Neural crest cell (in vitro differentiated cells): ENCODE results near the gene SMAD3. TPM values are rescaled to one million over a fixed set of nuclear protein-coding genes. Genes with fewer than 3 reads are reported as not detected.
"Not testable (repeated sequence)": the region's sequence is repeated elsewhere in the genome, so short reads cannot be mapped to it uniquely, and the experiment has no call there.

ENCODE experiments used
- DNase-seq: peaks from one replicate; pipeline ENCODE4 v3.0.0; 2021; ENCODE audit warnings: low read depth, mixed read lengths, low spot score
- H3K27ac Mint-ChIP-seq: one replicate; pipeline ENCODE4 v1.8.0; 2021; ENCODE audit warnings: mild to moderate bottlenecking, mixed read lengths; ENCODE audit not compliant: unreplicated experiment
- H3K27me3 Mint-ChIP-seq: 2 replicates; pipeline ENCODE4 v1.8.0; 2021; ENCODE audit warnings: low read depth, mild to moderate bottlenecking, mixed read lengths
- H3K36me3 Mint-ChIP-seq: 2 replicates; pipeline ENCODE4 v1.8.0; 2021; ENCODE audit warnings: low read depth, mild to moderate bottlenecking, mixed read lengths
- H3K4me1 Mint-ChIP-seq: 2 replicates; pipeline ENCODE4 v1.8.0; 2021; ENCODE audit warnings: mixed read lengths
- H3K4me3 Mint-ChIP-seq: one replicate; pipeline ENCODE4 v1.8.0; 2021; ENCODE audit warnings: mild to moderate bottlenecking, mixed read lengths
- H3K9me3 Mint-ChIP-seq: 2 replicates; pipeline ENCODE4 v1.8.0; 2021; ENCODE audit warnings: mixed read lengths
- CTCF ChIP-seq: fragments of 200-600 bp; sonication (generic); conservative IDR thresholded peaks from 2 replicates; pipeline ENCODE4 v1.5.0; 2021; ENCODE audit warnings: antibody characterized with exemption, mild to moderate bottlenecking
- total RNA-seq: library from RNA; stranded (reverse); gene quantifications from 2 replicates; pipeline ENCODE4 v1.2.1, GENCODE V29; 2021

SMAD3 gene
- total RNA-seq, 1 donor from 2014 or later, result 39.5 TPM

- no peak for DNase-seq
- H3K27ac Mint-ChIP-seq, result no peak overlapping the region
- peaks cover 41% of the 10 kb centered on the region for H3K4me1 Mint-ChIP-seq
Measured at GRCh38 chr15:67152429-67152828, 87.0 kb downstream of the SMAD3 start.

GRCh38 chr15:67153044-67153443 lies 87.6 kb downstream of the SMAD3 start:
- not testable (repeated sequence) for DNase-seq, H3K27me3 Mint-ChIP-seq, H3K27ac Mint-ChIP-seq, H3K4me3 Mint-ChIP-seq, H3K9me3 Mint-ChIP-seq, H3K36me3 Mint-ChIP-seq
- peaks cover 35% of the 10 kb centered on the region for H3K4me1 Mint-ChIP-seq

More at GRCh38 chr15:67152429-67152828, 87.0 kb downstream of the SMAD3 start:
- Mint-ChIP-seq H3K9me3 (peaks cover 2% of the 10 kb centered on the region), H3K27me3 (no peaks in the 10 kb centered on the region), H3K4me3 (no peak overlapping the region), H3K36me3 (peaks cover 6% of the 10 kb centered on the region)
- no peak for TF ChIP-seq CTCF

GRCh38 chr15:67154249-67154648 lies 88.8 kb downstream of the SMAD3 start:
- H3K27ac Mint-ChIP-seq, result peak overlapping the region; percentile 81
- H3K27me3 Mint-ChIP-seq, result no peaks in the 10 kb centered on the region
- H3K4me1 Mint-ChIP-seq, result peaks cover 23% of the 10 kb centered on the region
- DNase-seq, result no peak
- H3K9me3 Mint-ChIP-seq, result peaks cover 2% of the 10 kb centered on the region
- peaks cover 6% of the 10 kb centered on the region for H3K36me3 Mint-ChIP-seq
- no peak overlapping the region for H3K4me3 Mint-ChIP-seq
- TF ChIP-seq CTCF, result no peak

GRCh38 chr15:67156426-67156825 lies 91.0 kb downstream of the SMAD3 start:
- H3K4me3 Mint-ChIP-seq, result no peak overlapping the region

GRCh38 chr15:67156834-67157233 lies 91.4 kb downstream of the SMAD3 start:
- peaks cover 6% of the 10 kb centered on the region for H3K36me3 Mint-ChIP-seq
- no peak for TF ChIP-seq CTCF
- no peak overlapping the region for H3K27ac Mint-ChIP-seq
- H3K4me1 Mint-ChIP-seq, result peaks cover 17% of the 10 kb centered on the region
- no peaks in the 10 kb centered on the region for H3K27me3 Mint-ChIP-seq
- no peak overlapping the region for H3K4me3 Mint-ChIP-seq
- peaks cover 2% of the 10 kb centered on the region for H3K9me3 Mint-ChIP-seq
- no peak for DNase-seq

More at GRCh38 chr15:67156426-67156825, 91.0 kb downstream of the SMAD3 start:
- no peak overlapping the region for H3K27ac Mint-ChIP-seq
- DNase-seq, result no peak
- no peaks in the 10 kb centered on the region for H3K27me3 Mint-ChIP-seq
- H3K4me1 Mint-ChIP-seq, result peaks cover 13% of the 10 kb centered on the region
- peaks cover 6% of the 10 kb centered on the region for H3K36me3 Mint-ChIP-seq
- TF ChIP-seq CTCF, result no peak
- H3K9me3 Mint-ChIP-seq, result peaks cover 2% of the 10 kb centered on the region

- no peak overlapping the region for H3K27ac Mint-ChIP-seq
Measured at GRCh38 chr15:67157521-67158252, 92.3 kb downstream of the SMAD3 start.

More at GRCh38 chr15:67157521-67158252, 92.3 kb downstream of the SMAD3 start:
- DNase-seq, result no peak
- no peak overlapping the region for H3K4me3 Mint-ChIP-seq
- no peak for TF ChIP-seq CTCF
- H3K4me1 Mint-ChIP-seq, result peaks cover 21% of the 10 kb centered on the region
- peaks cover 6% of the 10 kb centered on the region for H3K36me3 Mint-ChIP-seq
- peaks cover 2% of the 10 kb centered on the region for H3K9me3 Mint-ChIP-seq
- no peaks in the 10 kb centered on the region for H3K27me3 Mint-ChIP-seq
